ENCODE results near the gene ARHGEF17. TPM values are rescaled to one million over a fixed set of nuclear protein-coding genes. Genes with fewer than 3 reads are reported as not detected.

ARHGEF17 gene
- total RNA-seq, 2 donors from 2014 or later: 0.02 to 0.16 TPM

GRCh38 chr11:73330569-73331093 is 22.6 kb downstream of the ARHGEF17 start:
- Mint-ChIP-seq H3K27ac (peak overlapping the region in 1 of 2 donors; percentile 5), H3K9me3 (no peaks in the 10 kb centered on the region), H3K36me3 (no peaks in the 10 kb centered on the region)
- ATAC-seq (no peak), DNase-seq (ENCODE audit: low spot score in 2 of 2) (no peak)

GRCh38 chr11:73331138-73331916 is 23.3 kb downstream of the ARHGEF17 start:
- Mint-ChIP-seq H3K9me3 (no peaks in the 10 kb centered on the region), H3K27ac (no peak overlapping the region), H3K36me3 (no peaks in the 10 kb centered on the region)
- DNase-seq (ENCODE audit: low spot score in 2 of 2) (no peak), ATAC-seq (no peak)

- Mint-ChIP-seq H3K27ac (no peak overlapping the region), H3K36me3 (no peaks in the 10 kb centered on the region), H3K9me3 (no peaks in the 10 kb centered on the region)
- DNase-seq (ENCODE audit: low spot score in 2 of 2) (no peak), ATAC-seq (no peak)
Observed at GRCh38 chr11:73333173-73333572, 25.1 kb downstream of the ARHGEF17 start.

GRCh38 chr11:73333640-73334383 is 25.7 kb downstream of the ARHGEF17 start:
- H3K36me3 Mint-ChIP-seq: no peaks in the 10 kb centered on the region
- DNase-seq (ENCODE audit: low spot score in 2 of 2) (no peak), ATAC-seq (no peak)
- H3K9me3 Mint-ChIP-seq: no peaks in the 10 kb centered on the region
- H3K27ac Mint-ChIP-seq: no peak overlapping the region

GRCh38 chr11:73334384-73335203 is 26.5 kb downstream of the ARHGEF17 start:
- no peaks in the 10 kb centered on the region for H3K9me3 Mint-ChIP-seq
- H3K27ac Mint-ChIP-seq: no peak overlapping the region
- ATAC-seq: no peak
- H3K36me3 Mint-ChIP-seq: no peaks in the 10 kb centered on the region
- DNase-seq (ENCODE audit: low spot score in 2 of 2): no peak

GRCh38 chr11:73335204-73335923 is 27.3 kb downstream of the ARHGEF17 start:
- Mint-ChIP-seq H3K27ac (no peak overlapping the region), H3K9me3 (no peaks in the 10 kb centered on the region)

GRCh38 chr11:73337846-73338245 is 29.8 kb downstream of the ARHGEF17 start:
- H3K9me3 Mint-ChIP-seq: no peaks in the 10 kb centered on the region
- ATAC-seq (no peak), DNase-seq (ENCODE audit: low spot score in 2 of 2) (no peak)
- no peaks in the 10 kb centered on the region for H3K36me3 Mint-ChIP-seq
- H3K27ac Mint-ChIP-seq: no peak overlapping the region

More at GRCh38 chr11:73335204-73335923, 27.3 kb downstream of the ARHGEF17 start:
- no peaks in the 10 kb centered on the region for H3K36me3 Mint-ChIP-seq
- peak; percentile 70 to 87 for DNase-seq (ENCODE audit: low spot score in 2 of 2)
- ATAC-seq: peak; percentile 67 to 78

- no peaks in the 10 kb centered on the region for H3K36me3 Mint-ChIP-seq
- H3K9me3 Mint-ChIP-seq: no peaks in the 10 kb centered on the region
- no peak for DNase-seq (ENCODE audit: low spot score in 2 of 2)
- H3K27ac Mint-ChIP-seq: no peak overlapping the region
- ATAC-seq: no peak
Observed at GRCh38 chr11:73338279-73338678, 30.2 kb downstream of the ARHGEF17 start.

- no peak for DNase-seq (ENCODE audit: low spot score in 2 of 2)
- Mint-ChIP-seq H3K27ac (no peak overlapping the region), H3K36me3 (no peaks in the 10 kb centered on the region), H3K9me3 (no peaks in the 10 kb centered on the region)
- ATAC-seq: no peak
Observed at GRCh38 chr11:73340164-73340563, 32.1 kb downstream of the ARHGEF17 start.

- DNase-seq (ENCODE audit: low spot score in 2 of 2) (no peak), ATAC-seq (no peak)
- Mint-ChIP-seq H3K9me3 (no peaks in the 10 kb centered on the region), H3K27ac (no peak overlapping the region), H3K36me3 (no peaks in the 10 kb centered on the region)
Observed at GRCh38 chr11:73342633-73343032, 34.6 kb downstream of the ARHGEF17 start.

GRCh38 chr11:73343076-73343873 is 35.2 kb downstream of the ARHGEF17 start:
- no peak for ATAC-seq

GRCh38 chr11:73344191-73344607 is 36.1 kb downstream of the ARHGEF17 start:
- Mint-ChIP-seq H3K36me3 (no peaks in the 10 kb centered on the region), H3K27ac (no peak overlapping the region), H3K9me3 (no peaks in the 10 kb centered on the region)
- no peak for DNase-seq (ENCODE audit: low spot score in 2 of 2)
- no peak for ATAC-seq

More at GRCh38 chr11:73343076-73343873, 35.2 kb downstream of the ARHGEF17 start:
- Mint-ChIP-seq H3K9me3 (no peaks in the 10 kb centered on the region), H3K27ac (no peak overlapping the region), H3K36me3 (no peaks in the 10 kb centered on the region)
- DNase-seq (ENCODE audit: low spot score in 2 of 2): no peak

- no peaks in the 10 kb centered on the region for H3K9me3 Mint-ChIP-seq
- no peaks in the 10 kb centered on the region for H3K36me3 Mint-ChIP-seq
- ATAC-seq (no peak), DNase-seq (ENCODE audit: low spot score in 2 of 2) (no peak)
- H3K27ac Mint-ChIP-seq: peak overlapping the region in 1 of 2 donors; percentile 95
Observed at GRCh38 chr11:73345481-73346160, 37.5 kb downstream of the ARHGEF17 start.

- Mint-ChIP-seq H3K36me3 (no peaks in the 10 kb centered on the region), H3K9me3 (no peaks in the 10 kb centered on the region), H3K27ac (no peak overlapping the region)
- no peak for DNase-seq (ENCODE audit: low spot score in 2 of 2)
- no peak for ATAC-seq
Observed at GRCh38 chr11:73346186-73346935, 38.3 kb downstream of the ARHGEF17 start.

Data from activated naive CD4-positive, alpha-beta T cell treated with anti-CD3 and anti-CD28 coated beads, Interleukin-2, amount 50 U/mL, for 72 hours (primary cell).